ENCODE measurements around the gene CFAP44. TPM values are rescaled to one million over a fixed set of nuclear protein-coding genes. Genes with fewer than 3 reads are reported as not detected.

The CFAP44 gene
- total RNA-seq, 6 experiments from 2014 or later, result 0.86 to 4.7 (median 2.6) TPM

- intact Hi-C loops (cut with DNase I), result no loop called here
- Histone ChIP-seq H3K9me3 (no peaks in the 10 kb centered on the region), H3K36me3 (peaks cover 0 to 11% (median 3%) of the 10 kb centered on the region in 4 donors), H3K27ac (no peak overlapping the region), H3K4me1 (no peaks in the 10 kb centered on the region), H3K27me3 (no peaks in the 10 kb centered on the region), H3K4me3 (no peak overlapping the region)
- no peak for TF ChIP-seq POLR2A (IDR thresholded peaks at IDR 0.05)
- TF ChIP-seq, protein P1, sequence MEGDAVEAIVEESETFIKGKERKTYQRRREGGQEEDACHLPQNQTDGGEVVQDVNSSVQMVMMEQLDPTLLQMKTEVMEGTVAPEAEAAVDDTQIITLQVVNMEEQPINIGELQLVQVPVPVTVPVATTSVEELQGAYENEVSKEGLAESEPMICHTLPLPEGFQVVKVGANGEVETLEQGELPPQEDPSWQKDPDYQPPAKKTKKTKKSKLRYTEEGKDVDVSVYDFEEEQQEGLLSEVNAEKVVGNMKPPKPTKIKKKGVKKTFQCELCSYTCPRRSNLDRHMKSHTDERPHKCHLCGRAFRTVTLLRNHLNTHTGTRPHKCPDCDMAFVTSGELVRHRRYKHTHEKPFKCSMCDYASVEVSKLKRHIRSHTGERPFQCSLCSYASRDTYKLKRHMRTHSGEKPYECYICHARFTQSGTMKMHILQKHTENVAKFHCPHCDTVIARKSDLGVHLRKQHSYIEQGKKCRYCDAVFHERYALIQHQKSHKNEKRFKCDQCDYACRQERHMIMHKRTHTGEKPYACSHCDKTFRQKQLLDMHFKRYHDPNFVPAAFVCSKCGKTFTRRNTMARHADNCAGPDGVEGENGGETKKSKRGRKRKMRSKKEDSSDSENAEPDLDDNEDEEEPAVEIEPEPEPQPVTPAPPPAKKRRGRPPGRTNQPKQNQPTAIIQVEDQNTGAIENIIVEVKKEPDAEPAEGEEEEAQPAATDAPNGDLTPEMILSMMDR (IDR thresholded peaks at IDR 0.05), result no peak
- ATAC-seq, result no peak
- DNase-seq, result no peak
These were observed 14.2 kb upstream of the CFAP44 start for GRCh38 chr3:113455446-113455845.

DNA sequence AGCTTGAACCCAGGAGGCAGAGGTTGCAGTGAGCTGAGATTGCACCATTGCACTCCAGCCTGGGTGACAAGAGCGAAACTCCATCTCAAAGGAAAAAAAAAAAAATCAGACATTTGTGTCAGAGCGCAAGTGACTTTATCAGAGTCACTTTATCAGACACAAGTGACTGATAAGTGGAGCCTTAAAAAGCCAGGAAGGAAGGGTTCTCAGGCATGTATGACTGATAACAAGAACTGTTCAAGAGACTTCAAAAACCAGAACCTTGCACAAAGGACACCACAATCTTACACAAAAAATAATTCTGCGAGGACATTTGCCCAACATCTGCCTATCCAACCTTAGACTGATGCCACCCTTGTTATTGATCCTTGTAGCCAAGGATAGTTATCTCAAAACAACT is 13.3 kb upstream of the CFAP44 start:
- intact Hi-C loops (cut with DNase I), result no loop called here
- DNase-seq (no peak), ATAC-seq (no peak)
- H3K36me3 ChIP-seq, result peaks cover 0 to 5% (median 2%) of the 10 kb centered on the region in 4 donors
- no peaks in the 10 kb centered on the region for H3K4me1 ChIP-seq
- no peaks in the 10 kb centered on the region for H3K27me3 ChIP-seq
- WGBS (ENCODE audit: insufficient coverage, low coverage, low lambda C conversion rate, missing lambda C conversion rate), result 53% methylated on average over 3 of the region's 3 CpGs
- no peak overlapping the region for H3K27ac ChIP-seq
- no peaks in the 10 kb centered on the region for H3K9me3 ChIP-seq
- H3K4me3 ChIP-seq, result no peak overlapping the region
- TF ChIP-seq, protein P1 (IDR thresholded peaks at IDR 0.05), result no peak
- TF ChIP-seq POLR2A (IDR thresholded peaks at IDR 0.05), result no peak

DNA sequence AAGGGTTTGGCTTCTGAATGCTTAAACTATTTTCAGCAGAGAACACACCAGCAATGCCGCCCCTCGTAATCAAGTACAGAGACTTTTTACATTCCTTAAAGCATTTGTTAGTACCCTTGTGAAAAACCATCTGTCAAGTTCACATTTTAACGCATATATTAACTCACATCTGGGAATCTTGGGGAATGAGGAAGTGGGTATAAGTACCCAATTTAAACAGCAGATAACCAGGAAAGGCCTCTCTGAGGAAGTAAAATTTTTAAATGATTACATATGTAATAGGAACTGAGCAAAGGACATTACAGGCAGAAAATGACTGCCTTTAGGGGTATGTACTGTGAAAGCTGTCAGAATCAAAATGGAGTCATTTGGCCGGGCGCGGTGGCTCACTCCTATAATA is 12.8 kb upstream of the CFAP44 start:
- no peak for ATAC-seq
- H3K27ac ChIP-seq, result no peak overlapping the region
- intact Hi-C loops (cut with DNase I), result no loop called here
- WGBS (ENCODE audit: insufficient coverage, low coverage, low lambda C conversion rate, missing lambda C conversion rate), result 93% methylated on average over 5 of the region's 6 CpGs
- no peak overlapping the region for H3K4me3 ChIP-seq
- H3K36me3 ChIP-seq, result peaks cover 0 to 5% (median 2%) of the 10 kb centered on the region in 4 donors
- H3K27me3 ChIP-seq, result no peaks in the 10 kb centered on the region
- TF ChIP-seq, protein P1 (IDR thresholded peaks at IDR 0.05), result no peak
- TF ChIP-seq POLR2A (IDR thresholded peaks at IDR 0.05), result no peak
- no peak for DNase-seq
- H3K9me3 ChIP-seq, result no peaks in the 10 kb centered on the region
- H3K4me1 ChIP-seq, result no peaks in the 10 kb centered on the region

- Histone ChIP-seq H3K9me3 (no peaks in the 10 kb centered on the region), H3K27ac (no peak overlapping the region), H3K4me1 (no peaks in the 10 kb centered on the region), H3K27me3 (no peaks in the 10 kb centered on the region), H3K36me3 (peaks cover 0 to 5% (median 0%) of the 10 kb centered on the region in 4 donors), H3K4me3 (no peak overlapping the region)
- ATAC-seq, result no peak
- DNase-seq, result no peak
- intact Hi-C loops (cut with DNase I), result no loop called here
- 93% methylated on average over 1 of the region's 1 CpG for WGBS (ENCODE audit: insufficient coverage, low coverage, low lambda C conversion rate, missing lambda C conversion rate)
- no peak for TF ChIP-seq POLR2A (IDR thresholded peaks at IDR 0.05)
- TF ChIP-seq, protein P1 (IDR thresholded peaks at IDR 0.05), result no peak
These were observed 9.6 kb upstream of the CFAP44 start for GRCh38 chr3:113450911-113451310.

DNA sequence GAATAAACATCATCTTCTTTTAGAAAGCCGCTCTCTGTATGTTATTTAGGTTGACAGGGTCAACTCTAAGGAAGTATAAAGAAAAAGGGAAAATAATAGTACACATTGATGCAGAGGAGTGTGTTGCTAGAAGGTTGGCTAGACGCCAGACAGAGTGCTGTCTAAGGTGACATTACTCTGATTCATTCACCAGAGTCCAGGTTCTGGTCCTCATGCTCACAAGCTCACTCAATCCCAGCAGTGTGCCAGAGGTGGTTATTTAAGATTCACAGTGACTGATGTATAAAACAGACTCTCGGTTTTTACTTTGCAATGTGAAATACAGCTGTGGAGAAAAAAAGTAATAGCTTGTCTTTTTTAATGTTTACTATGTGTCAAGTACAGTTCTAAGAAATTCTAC is 1.7 kb downstream of the CFAP44 start:
- DNase-seq (no peak), ATAC-seq (no peak)
- peaks cover 0 to 3% (median 0%) of the 10 kb centered on the region in 4 donors for H3K4me1 ChIP-seq
- H3K4me3 ChIP-seq, result no peak overlapping the region
- H3K9me3 ChIP-seq, result no peaks in the 10 kb centered on the region
- no peaks in the 10 kb centered on the region for H3K36me3 ChIP-seq
- no peaks in the 10 kb centered on the region for H3K27me3 ChIP-seq
- WGBS (ENCODE audit: insufficient coverage, low coverage, low lambda C conversion rate, missing lambda C conversion rate), result 90% methylated on average over 2 of the region's 3 CpGs
- no peak overlapping the region for H3K27ac ChIP-seq
- TF ChIP-seq, protein P1 (IDR thresholded peaks at IDR 0.05), result no peak
- TF ChIP-seq POLR2A (IDR thresholded peaks at IDR 0.05), result no peak
- intact Hi-C loops (cut with DNase I), result no loop called here

Measured in right lobe of liver (tissue), 6 donors.